Activated CD4-positive, alpha-beta T cell treated with anti-CD3 and anti-CD28 coated beads, Interleukin-2, amount 50 U/mL, for 16 hours (primary cell): Measurements from ENCODE around the gene CYP17A1.

Experiments used
- DNase-seq: peaks from one replicate; pipeline ENCODE4 v3.0.0-alpha.2; 2020

CYP17A1 gene

DNA sequence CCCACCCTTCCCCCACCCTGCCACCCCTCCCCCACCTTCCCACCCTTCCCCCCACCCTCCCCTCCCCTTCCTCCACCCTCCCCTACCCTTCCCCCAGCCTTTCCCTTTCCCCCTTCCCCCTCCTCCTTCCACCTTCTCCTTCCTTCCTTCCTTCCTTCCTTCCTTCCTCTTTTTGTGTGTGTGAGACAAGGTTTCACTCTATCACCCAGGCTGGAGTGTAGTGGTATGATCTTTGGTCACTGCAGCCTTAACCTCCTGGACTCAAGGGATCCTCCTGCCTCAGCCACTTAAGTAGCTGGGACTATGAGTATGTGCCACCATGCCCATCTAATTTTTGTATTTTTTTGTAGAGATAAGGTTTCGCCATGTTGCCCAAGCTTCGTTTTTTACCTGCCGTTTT, 35.2 kb downstream of the CYP17A1 start:
- DNase-seq: no peak

- DNase-seq: no peak
Observed at GRCh38 chr10:102801496-102801895, 35.7 kb downstream of the CYP17A1 start.

DNA sequence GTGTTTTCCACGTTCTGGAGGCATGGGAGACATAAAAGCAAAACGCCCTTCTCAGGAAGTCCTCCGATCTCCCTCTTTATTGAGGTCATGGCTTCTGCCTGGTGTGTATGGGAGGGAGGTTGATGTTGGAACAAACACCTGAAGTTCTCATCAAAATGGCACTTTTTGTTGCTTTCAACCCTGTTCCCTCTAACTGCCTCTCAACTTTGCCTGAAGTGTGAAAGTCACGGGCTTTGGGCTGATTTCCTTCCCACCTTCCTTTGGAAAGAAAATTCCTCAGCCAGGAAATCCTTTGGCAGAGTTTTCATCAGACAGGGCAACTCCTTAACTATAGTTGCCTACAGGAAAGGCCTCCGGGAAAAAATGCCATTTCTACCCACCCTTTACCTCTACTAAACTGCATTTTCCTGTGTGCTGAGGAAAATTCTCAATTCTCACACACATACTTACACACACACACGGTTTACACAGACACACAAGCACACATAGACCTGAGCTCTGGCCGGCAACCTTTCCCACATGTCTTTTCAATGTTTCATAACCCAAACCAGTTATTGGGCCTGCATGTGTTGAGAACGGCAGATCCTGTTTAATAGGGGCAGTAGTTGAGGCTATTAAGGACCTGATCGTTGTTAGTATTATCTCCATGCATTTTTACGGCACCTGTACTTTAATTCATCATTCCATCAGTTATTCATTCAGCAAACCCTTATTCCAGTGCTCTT, 36.4 kb downstream of the CYP17A1 start:
- DNase-seq: no peak

DNA sequence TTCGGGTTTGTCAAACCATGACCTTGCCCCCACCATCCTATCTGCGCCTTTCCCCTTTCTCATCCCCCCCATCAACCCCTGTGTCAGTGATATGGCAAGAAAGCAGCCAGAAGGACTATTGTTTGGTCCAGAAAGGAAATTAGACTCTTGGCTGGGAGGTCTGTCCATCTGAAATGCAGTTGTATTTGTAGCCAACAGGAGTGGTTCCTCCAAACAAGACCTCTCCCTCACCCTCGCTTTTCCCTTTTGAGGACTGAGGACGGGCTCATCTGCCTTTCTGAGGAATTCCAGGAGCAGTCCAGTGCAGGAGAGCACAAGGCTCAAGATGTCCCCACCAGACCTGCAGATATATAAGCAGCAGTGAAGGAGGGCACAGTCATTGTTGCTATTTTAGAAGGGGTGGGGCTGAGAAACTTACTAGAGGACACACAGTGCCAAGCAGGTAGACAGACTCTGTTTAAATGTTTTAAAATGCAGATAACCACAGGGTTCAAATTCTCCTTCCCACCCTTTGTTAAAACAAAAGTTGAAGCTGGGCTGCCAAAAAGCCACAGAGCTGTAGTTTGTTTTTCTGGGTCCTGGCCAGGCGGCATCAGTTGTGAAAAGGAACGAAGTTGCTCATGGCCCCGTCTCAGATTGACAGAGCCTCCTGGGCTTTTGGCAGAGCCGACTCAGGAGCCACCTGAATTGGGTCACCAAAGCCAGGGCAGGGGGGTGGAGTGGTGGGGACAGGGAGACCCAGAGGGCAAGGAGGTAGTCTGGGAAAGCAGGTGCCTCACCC, 37.3 kb downstream of the CYP17A1 start:
- no peak for DNase-seq

DNA sequence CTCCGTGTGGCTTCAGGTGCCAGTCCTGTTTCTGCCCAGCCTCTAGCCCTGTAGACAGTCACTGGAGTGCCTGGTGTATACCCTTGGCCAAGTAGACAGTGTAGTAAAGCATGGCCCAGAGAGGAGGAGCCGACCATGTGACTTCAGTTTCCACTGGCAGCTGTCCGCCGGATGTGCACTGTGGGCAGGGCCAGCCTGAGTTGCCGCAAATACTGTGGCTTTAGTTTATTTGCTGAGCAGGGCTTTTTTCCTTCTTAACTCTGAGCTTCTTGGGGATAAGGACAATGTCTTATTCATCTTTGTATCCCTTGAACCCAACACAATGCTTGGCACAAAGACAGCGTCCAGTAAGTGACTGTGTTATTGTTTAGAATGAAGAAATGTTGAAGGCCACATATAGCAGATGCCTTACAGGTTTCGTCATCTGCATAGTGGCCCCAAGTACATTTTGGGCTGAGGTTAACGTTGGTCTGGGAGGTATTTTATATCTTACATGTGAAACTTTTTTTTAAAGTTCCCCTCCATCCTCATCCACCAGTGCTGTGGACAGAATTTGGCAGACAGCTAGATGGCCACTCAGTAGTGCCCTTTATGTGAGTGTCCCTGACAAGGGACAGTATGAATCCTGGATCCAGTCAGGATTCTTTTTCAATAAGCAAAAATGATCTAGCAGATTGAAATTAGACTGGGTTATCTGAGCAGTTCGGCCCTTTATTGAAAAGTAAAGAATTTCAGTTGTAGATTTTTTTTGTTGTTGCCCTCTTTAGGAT, 40.6 kb downstream of the CYP17A1 start:
- DNase-seq: peak; percentile 50

GRCh38 chr10:102795453-102796406, 41.5 kb downstream of the CYP17A1 start:
- DNase-seq: no peak

GRCh38 chr10:102791754-102792395, 45.3 kb downstream of the CYP17A1 start:
- no peak for DNase-seq

DNA sequence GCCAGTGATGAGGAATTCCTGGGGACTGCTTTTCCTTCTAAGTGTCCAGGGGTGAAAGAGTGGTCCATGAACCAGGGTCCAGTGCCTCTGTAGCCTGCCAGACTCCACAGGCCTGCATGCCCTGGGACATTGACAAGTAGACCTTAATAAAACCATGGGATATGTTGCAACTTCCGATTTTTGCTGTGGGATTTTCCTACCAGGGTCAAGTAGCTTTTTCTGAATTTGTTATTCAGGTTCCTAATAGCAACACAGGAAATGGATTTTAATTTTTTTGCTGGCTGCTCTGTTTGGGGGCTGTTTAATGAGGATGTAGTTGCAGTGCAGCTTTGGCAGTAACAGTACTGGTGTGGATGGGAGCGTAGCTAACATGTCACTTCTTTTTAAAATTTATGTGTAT, 51.4 kb downstream of the CYP17A1 start:
- no peak for DNase-seq

GRCh38 chr10:102783568-102783967, 53.6 kb downstream of the CYP17A1 start:
- no peak for DNase-seq

GRCh38 chr10:102782673-102783551, 54.3 kb downstream of the CYP17A1 start:
- DNase-seq: no peak

DNA sequence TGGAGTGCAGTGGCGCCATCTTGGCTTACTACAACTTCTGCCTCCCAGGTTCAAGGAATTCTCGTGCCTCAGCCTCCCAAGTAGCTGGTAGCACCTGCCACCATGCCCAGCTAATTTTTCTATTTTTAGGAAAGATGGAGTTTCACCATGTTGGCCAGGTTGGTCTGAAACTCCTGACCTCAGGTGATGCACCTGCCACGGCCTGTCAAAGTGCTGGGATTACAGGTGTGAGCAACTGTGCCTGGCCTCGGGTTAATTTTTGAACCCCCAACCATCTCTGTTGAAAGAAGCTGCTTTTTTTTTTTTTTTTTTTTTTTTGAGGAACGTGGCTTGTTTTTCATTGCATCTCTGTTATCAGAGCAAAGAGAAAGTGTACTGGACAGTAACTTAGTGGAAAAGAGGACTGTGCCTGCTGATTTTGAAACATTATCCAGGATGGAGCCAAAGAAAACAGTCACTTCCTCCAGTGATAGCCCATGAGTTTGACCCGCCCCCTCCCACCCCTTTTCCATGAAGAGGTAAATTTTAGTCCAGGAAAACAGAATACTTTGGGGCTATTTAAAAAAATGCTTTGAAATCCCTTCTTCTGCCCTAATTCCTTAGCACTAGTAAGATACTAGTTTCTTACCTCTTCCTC, 55.2 kb downstream of the CYP17A1 start:
- no peak for DNase-seq

DNA sequence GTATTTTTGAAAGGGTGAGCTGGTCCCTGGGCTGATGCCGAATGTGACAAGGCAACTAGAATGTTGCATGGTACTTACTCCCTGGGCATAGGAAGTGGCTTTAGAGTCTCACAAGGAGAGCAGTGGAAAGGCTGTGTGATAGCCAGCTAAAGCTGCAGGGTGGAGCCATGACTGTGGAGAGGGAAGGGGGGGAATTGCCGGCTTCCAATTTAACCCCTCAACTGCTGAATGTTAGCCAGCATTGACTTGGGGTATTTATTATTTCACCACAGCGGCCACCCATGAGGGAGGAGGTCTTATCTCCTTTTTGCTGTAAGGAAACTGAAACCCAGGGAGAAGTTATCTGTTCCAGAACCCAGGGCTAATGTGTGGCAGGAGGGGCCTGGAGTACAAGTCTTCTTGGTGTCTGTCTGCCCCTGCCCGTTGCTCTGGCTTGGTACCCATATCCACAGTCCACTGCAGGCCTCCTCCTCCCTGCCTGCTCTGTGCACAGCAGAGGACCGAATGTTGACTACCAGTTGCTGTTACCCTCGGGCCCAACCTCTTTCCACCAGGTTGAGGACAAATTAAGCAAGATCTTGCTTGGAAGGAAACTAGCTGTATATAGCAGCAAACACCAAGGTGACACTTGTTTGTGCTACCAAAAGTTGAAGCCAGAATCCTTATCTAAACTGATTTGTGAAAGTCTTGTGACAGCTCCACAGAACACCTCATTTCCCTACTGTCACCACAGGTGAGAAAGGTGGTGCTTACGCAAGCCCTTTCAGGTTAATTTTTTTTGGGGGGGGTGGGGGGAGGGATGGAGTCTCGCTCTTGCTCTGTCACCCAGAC, 55.9 kb downstream of the CYP17A1 start:
- DNase-seq: no peak
